Fibroblast of the aortic adventitia (primary cell): ENCODE results near the gene CDC16. TPM values are rescaled to one million over a fixed set of nuclear protein-coding genes. Genes with fewer than 3 reads are reported as not detected.

Experiments used
- DNase-seq: peaks from one replicate; pipeline ENCODE4 v3.0.0-alpha.2; 2010; ENCODE audit warnings: low read depth
- H3K4me3 ChIP-seq: 2 replicates; pipeline ENCODE4 v1.5.1; 2011; ENCODE audit warnings: low read depth, mild to moderate bottlenecking, control low read depth, low read length, moderate library complexity
- CTCF ChIP-seq: IDR thresholded peaks from 2 replicates; pipeline ENCODE4 v1.5.1; 2011; ENCODE audit warnings: mild to moderate bottlenecking, low read length, control low read depth, inconsistent platforms; ENCODE audit not compliant: insufficient read depth
- total RNA-seq: library from RNA; depleted of rRNA; stranded (reverse); fragments of >200 nt; gene quantifications from 2 replicates; pipeline ENCODE4 v1.2.3, GENCODE V29; 2012; ENCODE audit warnings: low replicate concordance

The CDC16 gene
- total RNA-seq, 1 donor = 81.3 TPM

GRCh38 chr13:114264886-114265611, 30.4 kb downstream of the CDC16 start:
- no peak overlapping the region for H3K4me3 ChIP-seq
- TF ChIP-seq CTCF = no peak
- DNase-seq = peak; percentile 52

GRCh38 chr13:114266241-114266640, 31.5 kb downstream of the CDC16 start:
- TF ChIP-seq CTCF = no peak
- no peak for DNase-seq
- no peak overlapping the region for H3K4me3 ChIP-seq

- no peak for DNase-seq
- TF ChIP-seq CTCF = no peak
- H3K4me3 ChIP-seq = no peak overlapping the region
Measured at GRCh38 chr13:114268344-114269280, 33.9 kb downstream of the CDC16 start.

- no peak overlapping the region for H3K4me3 ChIP-seq
- TF ChIP-seq CTCF = no peak
- no peak for DNase-seq
Measured at GRCh38 chr13:114269281-114269770, 34.6 kb downstream of the CDC16 start.

GRCh38 chr13:114272977-114273376, 38.3 kb downstream of the CDC16 start:
- no peak for TF ChIP-seq CTCF
- no peak for DNase-seq
- no peak overlapping the region for H3K4me3 ChIP-seq

GRCh38 chr13:114275304-114275703, 40.6 kb downstream of the CDC16 start:
- no peak for DNase-seq
- no peak for TF ChIP-seq CTCF
- no peak overlapping the region for H3K4me3 ChIP-seq
